H1 (cell line): ENCODE data around the gene S100A12. TPM values are rescaled to one million over a fixed set of nuclear protein-coding genes. Genes with fewer than 3 reads are reported as not detected.

Source experiments
- NRF1 ChIP-seq: IDR thresholded peaks from 2 replicates; pipeline ENCODE4 v1.6.1; 2011; ENCODE audit warnings: mild to moderate bottlenecking, low read depth, low read length, improper control_type of control experiment
- RAD21 ChIP-seq, 2 experiments: IDR thresholded peaks in 1 of 2; conservative IDR thresholded peaks in 1 of 2; 2 replicates each; pipeline ENCODE4 v1.6.1; 2011; ENCODE audit warnings: low read depth in 2 of 2, low read length in 2 of 2, improper control_type of control experiment in 1 of 2, inconsistent platforms in 1 of 2, mild to moderate bottlenecking in 1 of 2, moderate library complexity in 1 of 2
- RNF2 ChIP-seq: fragments of 200-900, 300-1000 bp; sonication (generic); IDR thresholded peaks from 2 replicates; pipeline ENCODE4 v1.7.1; 2016; ENCODE audit warnings: borderline replicate concordance, low read depth, mild to moderate bottlenecking, antibody characterized with exemption, low read length; ENCODE audit not compliant: poor library complexity, severe bottlenecking; ENCODE audit errors: missing control alignments
- polyA plus RNA-seq, 7 experiments: library from polyadenylated mRNA; depleted of rRNA in 3 of 7; stranded (reverse) in 5 of 7; unstranded in 2 of 7; fragments of >200 nt in 5 of 7; fragments of 200-250 nt in 2 of 7; gene quantifications; 1 replicate in 5 of 7; 2 replicates in 1 of 7; 4 replicates in 1 of 7; pipeline versions ENCODE4 v1.2.1 to v1.2.3, GENCODE V29; 2011 to 2013; ENCODE audit warnings: missing spikeins in 2 of 7, mixed read lengths in 2 of 7
- total RNA-seq: library from RNA; stranded (reverse); fragmentation: NEBNext Ultra II Directional; extraction: Animal tissue kit (Norgen Biotek cat#: 25700); gene quantifications from 2 replicates; pipeline ENCODE4 v1.2.1, GENCODE V29; 2021

S100A12 gene
- total and polyA plus RNA-seq, 2 of the 8 experiments (the other 6 are each of a cell fraction or from before 2014, with no cell fraction given): not detected

GRCh38 chr1:153401461-153401860, 26.0 kb upstream of the S100A12 start (continued):
- TF ChIP-seq RAD21 (IDR thresholded peaks at IDR 0.05 in 1 of 2, conservative IDR thresholded peaks at IDR 0.05 in 1 of 2; ENCODE audit: low read depth in 2 of 2, low read length in 2 of 2): no peak
- no peak for TF ChIP-seq NRF1
- no peak for TF ChIP-seq RNF2
